Sigmoid colon (tissue), 7 donors: ENCODE data around the gene STRA6. TPM values are rescaled to one million over a fixed set of nuclear protein-coding genes. Genes with fewer than 3 reads are reported as not detected.

ENCODE experiments used
- DNase-seq: peaks from one replicate; pipeline ENCODE4 v3.0.0-alpha.2; 2019
- H3K27ac ChIP-seq, 4 donors: fragments of 200-600 bp; sonication (generic); one replicate each; pipeline ENCODE4 v1.5.1; 2016 to 2019; ENCODE audit warnings: mild to moderate bottlenecking in 1 of 4
- H3K27me3 ChIP-seq, 3 donors: fragments of 200-600 bp; sonication (generic); one replicate each; pipeline ENCODE4 v1.5.1; 2019; ENCODE audit warnings: mild to moderate bottlenecking in 1 of 3
- H3K36me3 ChIP-seq, 4 donors: fragments of 200-600 bp; sonication (generic); one replicate each; pipeline ENCODE4 v1.5.1; 2016 to 2019
- H3K4me1 ChIP-seq, 4 donors: fragments of 200-600 bp; sonication (generic); one replicate each; pipeline ENCODE4 v1.5.1; 2017 to 2019
- H3K4me3 ChIP-seq, 4 donors: fragments of 200-600 bp; sonication (generic); one replicate each; pipeline ENCODE4 v1.5.1; 2017 to 2019; ENCODE audit warnings: mild to moderate bottlenecking in 2 of 4, moderate library complexity in 1 of 4
- H3K9me3 ChIP-seq, 4 donors: fragments of 200-600 bp in 3 of 4; sonication (generic) in 3 of 4; one replicate each; pipeline versions ENCODE4 v1.5.1 to v1.6.1; 2013 to 2019
- CTCF ChIP-seq, 4 experiments: fragments of 450-650 bp in 3 of 4; fragments of 200-600 bp in 1 of 4; IDR thresholded peaks; one replicate each; pipeline ENCODE4 v1.5.1; 2016 to 2019; ENCODE audit warnings: antibody characterized with exemption in 4 of 4, mild to moderate bottlenecking in 3 of 4, moderate library complexity in 2 of 4
- EP300 ChIP-seq, 4 donors: sonication (generic); formaldehyde crosslinking; IDR thresholded peaks; one replicate each; pipeline ENCODE4 v1.6.1; 2017; ENCODE audit warnings: antibody characterized with exemption in 4 of 4
- POLR2A ChIP-seq, 2 donors: fragments of 450-650 bp; IDR thresholded peaks; one replicate each; pipeline ENCODE4 v1.6.1; 2016; ENCODE audit warnings: antibody characterized with exemption in 2 of 2, mild to moderate bottlenecking in 2 of 2, moderate library complexity in 2 of 2
- POLR2AphosphoS5 ChIP-seq, 4 donors: sonication (generic); formaldehyde crosslinking; IDR thresholded peaks; one replicate each; pipeline ENCODE4 v1.6.1; 2017; ENCODE audit warnings: antibody characterized with exemption in 4 of 4
- WGBS, 2 donors: extraction: QIAGEN DNeasy Blood & Tissue Kit; methylation state at CpG; one replicate each; pipeline ENCODE4 v1.1.7; 2013; 5-methylcytosine and 5-hydroxymethylcytosine counted together
- intact Hi-C: fragments of 100-400 bp; cut with DNase I; formaldehyde crosslinking; loops from one replicate; pipeline ENCODE4 v1.15.1; 2023
- polyA plus RNA-seq, 3 donors: library from polyadenylated mRNA; stranded (reverse); fragments of 200-250 nt; gene quantifications; one replicate each; pipeline ENCODE4 v1.2.3, GENCODE V29; 2013
- total RNA-seq, 4 donors: library from RNA; depleted of rRNA; stranded (reverse); fragments of >200 nt; gene quantifications; one replicate each; pipeline ENCODE4 v1.1.0, GENCODE V29; 2016
- donor health status: healthy with polysubstance abuse.
- donor health status: Bipolar disorder and iron deficiency.
- donor health status: healthy.

Gene STRA6
- total and polyA plus RNA-seq, 7 donors: 0.50 to 0.71 TPM; not detected in 5

- TF ChIP-seq POLR2A (IDR thresholded peaks at IDR 0.05) (no peak), EP300 (IDR thresholded peaks at IDR 0.05) (no peak), POLR2AphosphoS5 (IDR thresholded peaks at IDR 0.05) (no peak), CTCF (IDR thresholded peaks at IDR 0.05) (no peak)
- intact Hi-C loops: no loop called here
- WGBS, 2 donors: 91 to 93% methylated on average over 1 of the region's 1 CpG
These were observed 9.1 kb upstream of the STRA6 start for GRCh38 chr15:74211656-74212055.

GRCh38 chr15:74210729-74211128 lies 8.1 kb upstream of the STRA6 start:
- H3K9me3 ChIP-seq: no peaks in the 10 kb centered on the region
- H3K4me1 ChIP-seq: peaks cover 0 to 8% (median 0%) of the 10 kb centered on the region in 4 donors
- intact Hi-C loops: no loop called here
- H3K27ac ChIP-seq: no peak overlapping the region
- DNase-seq: no peak
- no peaks in the 10 kb centered on the region for H3K36me3 ChIP-seq
- no peak overlapping the region for H3K4me3 ChIP-seq
- no peaks in the 10 kb centered on the region for H3K27me3 ChIP-seq
- TF ChIP-seq POLR2AphosphoS5 (IDR thresholded peaks at IDR 0.05) (no peak), EP300 (IDR thresholded peaks at IDR 0.05) (no peak), CTCF (IDR thresholded peaks at IDR 0.05) (no peak), POLR2A (IDR thresholded peaks at IDR 0.05) (no peak)

More at GRCh38 chr15:74211656-74212055, 9.1 kb upstream of the STRA6 start:
- Histone ChIP-seq H3K27ac (no peak overlapping the region), H3K36me3 (no peaks in the 10 kb centered on the region), H3K27me3 (peaks cover 0 to under 1% (median 0%) of the 10 kb centered on the region in 3 donors), H3K4me1 (peaks cover 0 to 8% (median 0%) of the 10 kb centered on the region in 4 donors), H3K4me3 (no peak overlapping the region), H3K9me3 (no peaks in the 10 kb centered on the region)
- no peak for DNase-seq

- H3K27ac ChIP-seq: no peak overlapping the region
These were observed 7.5 kb upstream of the STRA6 start for GRCh38 chr15:74209997-74210671.

GRCh38 chr15:74209560-74209958 lies 7.0 kb upstream of the STRA6 start:
- TF ChIP-seq POLR2A (IDR thresholded peaks at IDR 0.05) (no peak), CTCF (IDR thresholded peaks at IDR 0.05) (no peak), EP300 (IDR thresholded peaks at IDR 0.05) (no peak), POLR2AphosphoS5 (IDR thresholded peaks at IDR 0.05) (no peak)
- no peaks in the 10 kb centered on the region for H3K36me3 ChIP-seq
- intact Hi-C loops: no loop called here
- 80 to 83% methylated on average over 5 of the region's 5 CpGs for WGBS, 2 donors
- H3K27me3 ChIP-seq: no peaks in the 10 kb centered on the region
- no peak for DNase-seq
- no peaks in the 10 kb centered on the region for H3K9me3 ChIP-seq
- H3K27ac ChIP-seq: no peak overlapping the region
- H3K4me3 ChIP-seq: no peak overlapping the region
- H3K4me1 ChIP-seq: peaks cover 0 to 8% (median 0%) of the 10 kb centered on the region in 4 donors

More at GRCh38 chr15:74209997-74210671, 7.5 kb upstream of the STRA6 start:
- DNase-seq: no peak
- H3K9me3 ChIP-seq: no peaks in the 10 kb centered on the region
- intact Hi-C loops: no loop called here
- H3K27me3 ChIP-seq: no peaks in the 10 kb centered on the region
- no peak overlapping the region for H3K4me3 ChIP-seq
- no peaks in the 10 kb centered on the region for H3K36me3 ChIP-seq
- peaks cover 0 to 8% (median 0%) of the 10 kb centered on the region in 4 donors for H3K4me1 ChIP-seq
- 36 to 64% methylated on average over 4 of the region's 4 CpGs for WGBS, 2 donors
- TF ChIP-seq POLR2AphosphoS5 (IDR thresholded peaks at IDR 0.05): no peak
- TF ChIP-seq POLR2A (IDR thresholded peaks at IDR 0.05): no peak
- no peak for TF ChIP-seq CTCF (IDR thresholded peaks at IDR 0.05)
- TF ChIP-seq EP300 (IDR thresholded peaks at IDR 0.05): no peak
